ENCODE results near the gene GLI2.

GLI2 gene

DNA sequence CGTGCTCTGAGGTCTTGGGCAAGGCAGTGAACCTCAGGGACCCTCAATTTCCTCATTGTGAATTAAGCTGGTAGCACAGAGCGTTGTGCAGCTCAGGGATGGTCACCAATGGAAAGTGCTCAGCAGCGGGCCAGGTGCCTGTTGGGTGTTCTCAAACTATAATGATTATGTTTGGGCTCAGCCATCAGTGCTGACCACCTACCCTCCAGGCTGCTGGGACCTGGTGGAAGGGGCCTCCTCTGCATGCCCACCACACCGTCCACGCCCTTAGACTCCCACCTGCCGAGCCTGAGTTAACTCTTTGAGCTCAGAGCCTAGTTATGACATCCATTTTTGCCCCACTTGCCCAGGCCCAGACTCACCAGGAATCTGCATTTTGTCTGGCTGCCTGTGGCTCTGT lies 35.0 kb downstream of the GLI2 start:
- DNase-seq (ENCODE audit: low spot score): no peak

GRCh38 chr2:120771111-120771780 lies 35.6 kb downstream of the GLI2 start:
- DNase-seq (ENCODE audit: low spot score): peak; percentile 92

GRCh38 chr2:120771781-120772208 lies 36.1 kb downstream of the GLI2 start:
- no peak for DNase-seq (ENCODE audit: low spot score)

DNA sequence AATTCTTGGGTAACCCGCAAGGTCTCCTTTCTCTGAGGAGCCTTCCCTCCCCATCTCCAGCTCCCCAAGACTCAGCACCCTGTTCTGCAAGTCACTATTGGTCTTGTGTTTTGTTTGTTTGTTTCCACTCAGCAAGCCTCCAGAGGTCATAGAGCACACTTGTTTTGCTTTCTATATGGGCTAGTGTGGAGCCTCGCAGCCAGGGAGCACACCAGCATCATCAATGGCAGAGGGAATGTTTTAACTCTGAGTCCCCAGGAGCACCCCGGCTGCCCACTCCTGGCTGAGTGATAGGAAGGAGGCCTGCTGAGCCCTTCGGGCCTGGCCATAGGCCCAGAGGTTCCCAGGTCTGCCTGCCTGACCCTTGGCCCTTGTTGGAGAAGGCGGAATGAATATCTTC lies 36.6 kb downstream of the GLI2 start:
- DNase-seq (ENCODE audit: low spot score): no peak

DNA sequence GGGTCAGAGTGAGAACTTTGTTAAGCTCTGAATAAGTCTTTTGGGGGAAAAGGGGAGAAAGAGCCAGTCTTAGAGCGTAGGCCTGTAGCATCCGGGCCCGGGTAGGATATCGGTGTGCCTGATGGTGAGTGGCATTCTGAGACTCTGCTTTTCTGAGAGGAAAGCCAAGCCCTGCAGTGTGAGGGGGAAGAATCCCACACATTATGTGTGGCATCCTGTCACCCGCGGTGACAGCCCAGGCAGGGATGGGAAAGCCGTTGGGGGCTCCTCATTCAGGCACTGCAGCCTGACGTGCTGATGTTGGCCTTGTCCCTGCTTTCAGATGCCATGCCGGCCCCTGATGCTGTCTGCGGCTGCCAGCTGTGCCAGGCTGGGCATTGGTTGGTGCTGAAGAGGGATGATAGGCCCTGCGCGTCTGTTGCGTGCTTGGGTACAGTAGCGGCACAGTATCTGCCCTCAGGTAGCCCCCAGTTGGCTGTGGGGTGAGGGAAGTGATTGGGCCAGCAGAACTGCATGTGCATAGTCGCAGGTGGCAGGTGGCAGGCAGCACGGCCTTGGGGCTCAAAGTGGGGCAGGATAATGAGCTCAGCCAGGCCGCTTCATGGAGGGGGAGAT lies 37.6 kb downstream of the GLI2 start:
- no peak for DNase-seq (ENCODE audit: low spot score)

DNA sequence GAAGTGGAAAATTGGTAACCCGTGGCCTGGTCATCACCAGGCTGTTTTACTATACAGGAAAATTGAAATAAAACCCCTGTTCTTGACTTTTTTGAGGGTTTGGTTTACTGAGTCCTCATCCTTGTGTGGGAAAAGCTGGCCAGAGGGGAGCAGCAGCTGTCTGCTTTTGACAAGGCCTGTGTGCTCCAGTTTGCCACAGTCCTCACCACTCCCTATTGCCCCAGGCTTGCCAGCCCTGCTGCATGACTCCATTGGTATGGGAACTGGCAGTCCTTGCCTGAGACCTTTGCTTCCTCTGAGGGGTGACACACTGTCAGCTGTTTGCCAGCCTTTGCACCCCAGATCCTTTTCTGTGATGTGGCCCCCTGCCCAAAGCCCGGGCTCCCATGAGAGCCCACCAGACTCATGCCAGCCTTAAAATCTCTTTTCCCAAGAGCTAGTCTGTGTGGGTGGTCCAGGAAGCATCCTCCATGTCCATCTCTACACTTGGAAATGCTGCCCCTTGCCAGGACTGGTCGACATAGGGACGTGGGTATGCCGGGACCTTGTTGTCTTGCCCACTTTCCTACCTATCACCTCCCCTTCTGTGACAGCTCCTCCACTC lies 39.0 kb downstream of the GLI2 start:
- DNase-seq (ENCODE audit: low spot score): no peak

DNA sequence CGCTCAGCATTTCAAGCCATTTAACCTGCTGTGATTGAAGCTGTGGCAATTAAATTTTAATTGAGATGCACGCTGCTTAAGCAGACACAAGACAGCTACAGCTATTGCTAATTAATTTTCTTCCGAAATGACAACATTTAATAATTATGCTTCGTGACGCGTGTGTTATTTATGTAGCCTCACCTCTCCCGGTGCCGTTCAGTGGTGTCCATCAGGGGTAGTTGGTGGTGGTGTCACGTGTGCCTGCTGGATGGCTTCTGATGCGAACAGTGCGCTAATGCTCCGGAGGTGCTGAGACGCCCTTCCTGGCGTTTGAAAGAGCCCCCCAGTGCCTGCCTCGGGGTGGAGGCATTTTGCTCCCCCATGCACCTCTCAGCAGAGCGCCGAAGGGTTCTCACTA lies 39.5 kb downstream of the GLI2 start:
- no peak for DNase-seq (ENCODE audit: low spot score)

- no peak for DNase-seq (ENCODE audit: low spot score)
Observed at GRCh38 chr2:120775801-120776589, 40.3 kb downstream of the GLI2 start.

- DNase-seq (ENCODE audit: low spot score): no peak
Observed at GRCh38 chr2:120776649-120777048, 41.0 kb downstream of the GLI2 start.

DNA sequence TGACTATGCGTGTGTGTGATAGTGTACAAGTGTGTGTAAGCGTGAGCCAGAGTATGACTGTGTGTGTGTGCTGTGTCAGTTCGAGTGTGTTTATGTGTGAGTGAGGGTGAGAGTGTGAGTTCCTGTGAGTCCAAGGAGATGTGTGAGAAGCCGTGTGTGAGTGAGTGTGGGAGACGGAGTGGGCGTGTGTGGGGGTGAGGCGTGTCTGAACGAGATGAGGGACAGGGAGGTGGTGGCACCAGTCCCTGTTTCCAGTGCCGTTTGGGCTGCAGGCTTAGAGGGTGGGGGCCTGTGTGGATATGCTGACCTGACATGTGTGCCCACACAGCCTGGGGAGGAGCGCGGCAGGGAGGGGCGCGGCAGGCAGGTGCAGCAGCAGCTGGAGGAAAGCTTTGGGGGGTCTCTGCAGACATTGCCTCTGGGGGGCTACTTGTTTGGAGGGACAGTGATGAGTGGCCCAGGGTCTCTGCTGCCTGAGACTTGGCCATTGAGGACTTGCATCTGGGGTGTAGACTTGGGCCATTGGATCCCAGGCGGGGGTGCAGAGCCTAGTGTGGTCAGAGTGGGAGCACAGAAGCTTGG lies 41.6 kb downstream of the GLI2 start:
- no peak for DNase-seq (ENCODE audit: low spot score)

GRCh38 chr2:120777787-120778186 lies 42.1 kb downstream of the GLI2 start:
- DNase-seq (ENCODE audit: low spot score): no peak

DNA sequence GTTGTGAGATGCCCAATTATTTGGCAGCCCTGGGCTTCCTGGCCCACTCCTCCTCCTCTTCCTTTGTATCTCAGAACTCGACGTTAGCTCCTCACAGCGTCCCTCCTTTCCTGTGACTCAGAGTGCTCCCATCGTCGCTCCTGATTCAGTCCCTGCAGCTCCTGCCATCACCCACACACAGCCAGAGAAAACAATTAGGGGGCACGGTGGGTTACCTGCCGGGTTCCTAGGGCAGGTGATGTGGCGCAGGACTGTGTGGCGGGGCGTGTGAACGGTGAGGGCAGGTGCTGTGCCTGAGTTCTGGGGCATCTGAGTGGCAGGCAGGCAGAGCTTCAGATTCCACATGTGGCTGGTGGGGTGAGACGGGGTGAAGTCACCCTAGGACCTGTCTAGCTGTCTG lies 42.6 kb downstream of the GLI2 start:
- no peak for DNase-seq (ENCODE audit: low spot score)

GRCh38 chr2:120779781-120780283 lies 44.2 kb downstream of the GLI2 start:
- DNase-seq (ENCODE audit: low spot score): peak; percentile 72

DNA sequence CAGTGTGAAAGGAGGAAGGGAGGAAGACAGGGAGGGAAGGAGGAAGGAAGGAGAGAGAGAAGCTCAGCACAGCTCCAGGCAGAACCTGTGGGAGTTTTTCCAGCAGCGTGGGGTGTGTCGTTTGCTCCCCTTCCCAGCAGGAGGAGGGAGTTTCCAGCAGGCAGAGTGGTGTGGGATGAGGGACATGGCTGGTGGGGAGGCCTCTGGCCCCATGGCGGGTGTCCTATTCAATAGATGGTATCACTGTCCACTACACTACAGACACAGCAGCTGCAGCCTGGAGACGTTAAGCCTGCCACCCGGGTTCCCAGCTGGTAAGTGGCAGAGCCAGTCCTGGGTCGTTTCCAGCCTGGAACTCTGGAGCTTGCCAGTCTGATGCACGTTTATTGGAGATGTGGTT lies 44.7 kb downstream of the GLI2 start:
- no peak for DNase-seq (ENCODE audit: low spot score)

DNA sequence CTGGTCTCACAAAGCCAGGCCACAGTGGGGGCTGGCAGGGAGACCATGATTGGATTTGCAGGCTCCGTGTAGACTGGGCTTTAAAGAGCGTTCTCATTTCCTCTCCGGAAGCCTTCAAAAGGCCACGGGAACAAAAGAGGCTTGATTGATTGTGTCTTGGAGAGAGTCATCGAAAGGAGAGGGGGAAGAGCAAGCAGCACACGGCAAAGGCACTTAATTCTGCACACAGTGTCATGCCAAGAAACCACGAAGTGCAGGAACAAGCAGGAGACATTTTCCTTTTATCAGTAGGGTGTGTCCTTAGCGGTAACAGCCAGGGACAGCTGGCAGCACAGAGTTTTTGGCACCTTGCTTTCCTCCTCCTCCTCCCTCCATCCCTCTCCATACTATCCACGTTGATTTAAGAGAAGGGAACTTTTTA lies 47.7 kb downstream of the GLI2 start:
- DNase-seq (ENCODE audit: low spot score): no peak

DNA sequence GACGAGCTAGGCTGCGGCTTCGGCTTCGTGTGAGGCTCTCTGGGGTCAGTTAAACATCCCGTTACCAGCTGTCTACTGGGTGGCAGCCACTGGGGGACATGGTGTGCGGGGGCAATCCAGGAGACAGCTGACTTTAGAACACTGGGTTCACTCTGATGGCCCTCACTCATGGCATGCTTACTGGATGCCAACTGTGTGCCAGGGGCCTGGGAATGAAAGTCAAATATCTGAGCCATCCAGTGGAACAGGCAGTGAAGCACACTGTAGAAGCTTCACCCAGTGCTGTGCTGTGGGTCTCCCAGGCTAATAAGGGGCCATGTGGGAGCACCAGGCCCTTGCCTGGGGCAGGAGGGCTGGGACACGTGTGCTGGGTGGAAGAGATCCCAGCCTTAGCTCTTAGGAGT lies 48.3 kb downstream of the GLI2 start:
- no peak for DNase-seq (ENCODE audit: low spot score)

Measured in AG08396 (cell line).